GM12878 (cell line): ENCODE measurements around the gene ODC1. TPM values are rescaled to one million over a fixed set of nuclear protein-coding genes. Genes with fewer than 3 reads are reported as not detected.

Experiments
- E2F8 ChIP-seq: fragments of 450-650 bp; IDR thresholded peaks from 2 replicates; pipeline ENCODE4 v1.6.1; 2018; ENCODE audit warnings: mild to moderate bottlenecking, low read depth, moderate library complexity; ENCODE audit not compliant: partially characterized antibody
- ETV6 ChIP-seq, 2 experiments: fragments of 450-650 bp in 1 of 2; IDR thresholded peaks in 1 of 2; conservative IDR thresholded peaks in 1 of 2; 2 replicates each; pipeline ENCODE4 v1.6.1; 2014; ENCODE audit warnings: antibody characterized with exemption in 1 of 2, borderline replicate concordance in 1 of 2, low read depth in 1 of 2, mild to moderate bottlenecking in 1 of 2, moderate library complexity in 1 of 2
- HCFC1 ChIP-seq: fragments of 150-350 bp; IDR thresholded peaks from 2 replicates; pipeline ENCODE4 v1.6.1; 2014; ENCODE audit warnings: low read length
- HDGF ChIP-seq: fragments of 450-650 bp; IDR thresholded peaks from 2 replicates; pipeline ENCODE4 v1.6.1; 2016; ENCODE audit warnings: antibody characterized with exemption
- NFYA ChIP-seq: IDR thresholded peaks from 2 replicates; pipeline ENCODE4 v1.6.1; 2011; ENCODE audit warnings: low read depth, mild to moderate bottlenecking, low read length, improper control_type of control experiment, borderline replicate concordance
- SP1 ChIP-seq: IDR thresholded peaks from one replicate; pipeline ENCODE4 v1.6.1; 2011; ENCODE audit warnings: low read depth, low read length
- SRF ChIP-seq, 2 experiments: IDR thresholded peaks; 2 replicates each; pipeline ENCODE4 v1.6.1; 2011; ENCODE audit warnings: low read depth in 2 of 2, low read length in 2 of 2, mild to moderate bottlenecking in 1 of 2, moderate library complexity in 1 of 2
- ZNF622 ChIP-seq: fragments of 450-650 bp; IDR thresholded peaks from 2 replicates; pipeline ENCODE4 v1.6.1; 2017; ENCODE audit warnings: mild to moderate bottlenecking, inconsistent platforms
- polyA plus RNA-seq, 11 experiments: library from polyadenylated mRNA; depleted of rRNA in 4 of 11; unstranded in 6 of 11; stranded (reverse) in 5 of 11; fragments of >200 nt; fragmentation: Nextera tagmentation in 4 of 11; fragmentation: Illumina TruSeq in 1 of 11; extraction: Ambion mirVana in 4 of 11; extraction: Trizol in 1 of 11; gene quantifications; 1 replicate in 1 of 11; 2 replicates in 10 of 11; pipeline versions ENCODE4 v1.2.1 to v1.2.3, GENCODE V29; 2011 to 2016; ENCODE audit warnings: inconsistent platforms in 2 of 11, missing spikeins in 2 of 11, low read depth in 1 of 11
- total RNA-seq, 4 experiments: library from RNA; depleted of rRNA in 3 of 4; stranded (reverse); fragments of >200 nt in 3 of 4; fragmentation: Illumina TruSeq in 1 of 4; extraction: Trizol in 1 of 4; gene quantifications; 2 replicates each; pipeline versions ENCODE4 v1.2.1 to v1.2.3, GENCODE V29; 2013 to 2021
- TF ChIP-seq, protein P1 (sequence below): fragments of 450-650 bp; IDR thresholded peaks from 2 replicates; pipeline ENCODE4 v1.6.1; 2018; ENCODE audit warnings: borderline replicate concordance, mild to moderate bottlenecking; ENCODE audit not compliant: partially characterized antibody
- TF ChIP-seq, protein P2 (sequence below): IDR thresholded peaks from 2 replicates; pipeline ENCODE4 v1.6.1; 2012; ENCODE audit warnings: low read depth, low read length, improper control_type of control experiment

Gene ODC1
- total and polyA plus RNA-seq, 10 of the 15 experiments (the other 5 are each of a cell fraction or from before 2014, with no cell fraction given), result 68.5 to 441 (median 340) TPM

DNA sequence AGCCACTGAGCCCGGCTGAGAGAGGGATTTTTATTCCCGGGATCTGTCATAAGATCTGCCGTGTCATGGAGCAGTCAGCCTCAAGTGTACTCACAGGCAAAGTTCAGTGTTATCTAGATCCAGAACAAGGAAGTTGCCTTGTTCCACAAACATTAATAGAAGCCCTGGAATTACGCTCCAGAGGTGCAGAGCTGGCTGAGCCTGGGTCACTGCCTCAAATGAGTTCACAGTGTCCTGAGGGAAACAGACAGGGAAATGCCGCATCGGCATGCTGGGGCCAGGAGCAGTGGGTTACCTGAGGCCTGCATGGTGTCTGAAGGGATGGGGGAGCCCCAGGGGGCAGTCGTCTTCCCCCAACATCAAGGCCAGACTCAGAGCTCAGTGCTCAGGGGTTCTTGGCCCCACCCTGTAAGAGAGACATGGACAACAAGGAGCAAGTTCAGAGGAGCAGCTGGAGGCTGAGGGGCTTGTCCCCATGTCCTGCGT, 42.7 kb upstream of the ODC1 start (continued):
- no peak for TF ChIP-seq ETV6 (conservative IDR thresholded peaks at IDR 0.05 in 1 of 2, IDR thresholded peaks at IDR 0.05 in 1 of 2; ENCODE audit: borderline replicate concordance in 1 of 2, low read depth in 1 of 2)
- TF ChIP-seq, protein P1, sequence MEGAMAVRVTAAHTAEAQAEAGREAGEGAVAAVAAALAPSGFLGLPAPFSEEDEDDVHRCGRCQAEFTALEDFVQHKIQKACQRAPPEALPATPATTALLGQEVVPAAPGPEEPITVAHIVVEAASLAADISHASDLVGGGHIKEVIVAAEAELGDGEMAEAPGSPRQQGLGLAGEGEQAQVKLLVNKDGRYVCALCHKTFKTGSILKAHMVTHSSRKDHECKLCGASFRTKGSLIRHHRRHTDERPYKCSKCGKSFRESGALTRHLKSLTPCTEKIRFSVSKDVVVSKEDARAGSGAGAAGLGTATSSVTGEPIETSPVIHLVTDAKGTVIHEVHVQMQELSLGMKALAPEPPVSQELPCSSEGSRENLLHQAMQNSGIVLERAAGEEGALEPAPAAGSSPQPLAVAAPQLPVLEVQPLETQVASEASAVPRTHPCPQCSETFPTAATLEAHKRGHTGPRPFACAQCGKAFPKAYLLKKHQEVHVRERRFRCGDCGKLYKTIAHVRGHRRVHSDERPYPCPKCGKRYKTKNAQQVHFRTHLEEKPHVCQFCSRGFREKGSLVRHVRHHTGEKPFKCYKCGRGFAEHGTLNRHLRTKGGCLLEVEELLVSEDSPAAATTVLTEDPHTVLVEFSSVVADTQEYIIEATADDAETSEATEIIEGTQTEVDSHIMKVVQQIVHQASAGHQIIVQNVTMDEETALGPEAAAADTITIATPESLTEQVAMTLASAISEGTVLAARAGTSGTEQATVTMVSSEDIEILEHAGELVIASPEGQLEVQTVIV, result no peak
- TF ChIP-seq HCFC1, result no peak
- no peak for TF ChIP-seq E2F8
- TF ChIP-seq, protein P2, sequence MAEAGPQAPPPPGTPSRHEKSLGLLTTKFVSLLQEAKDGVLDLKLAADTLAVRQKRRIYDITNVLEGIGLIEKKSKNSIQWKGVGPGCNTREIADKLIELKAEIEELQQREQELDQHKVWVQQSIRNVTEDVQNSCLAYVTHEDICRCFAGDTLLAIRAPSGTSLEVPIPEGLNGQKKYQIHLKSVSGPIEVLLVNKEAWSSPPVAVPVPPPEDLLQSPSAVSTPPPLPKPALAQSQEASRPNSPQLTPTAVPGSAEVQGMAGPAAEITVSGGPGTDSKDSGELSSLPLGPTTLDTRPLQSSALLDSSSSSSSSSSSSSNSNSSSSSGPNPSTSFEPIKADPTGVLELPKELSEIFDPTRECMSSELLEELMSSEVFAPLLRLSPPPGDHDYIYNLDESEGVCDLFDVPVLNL, result no peak
- no peak for TF ChIP-seq ZNF622
- TF ChIP-seq NFYA, result no peak
- TF ChIP-seq HDGF, result no peak
- no peak for TF ChIP-seq SP1
- no peak for TF ChIP-seq SRF (IDR thresholded peaks at IDR 0.05; ENCODE audit: low read depth in 2 of 2, low read length in 2 of 2)
